Effector CD8-positive, alpha-beta T cell (primary cell): Measurements from ENCODE around the gene TFB2M.
"Not testable (repeated sequence)": the region's sequence is repeated elsewhere in the genome, so short reads cannot be mapped to it uniquely, and the experiment has no call there.

Experiments
- DNase-seq: peaks from one replicate; lab custom pipeline; 2025; lab: John Stamatoyannopoulos, UW

The TFB2M gene

DNA sequence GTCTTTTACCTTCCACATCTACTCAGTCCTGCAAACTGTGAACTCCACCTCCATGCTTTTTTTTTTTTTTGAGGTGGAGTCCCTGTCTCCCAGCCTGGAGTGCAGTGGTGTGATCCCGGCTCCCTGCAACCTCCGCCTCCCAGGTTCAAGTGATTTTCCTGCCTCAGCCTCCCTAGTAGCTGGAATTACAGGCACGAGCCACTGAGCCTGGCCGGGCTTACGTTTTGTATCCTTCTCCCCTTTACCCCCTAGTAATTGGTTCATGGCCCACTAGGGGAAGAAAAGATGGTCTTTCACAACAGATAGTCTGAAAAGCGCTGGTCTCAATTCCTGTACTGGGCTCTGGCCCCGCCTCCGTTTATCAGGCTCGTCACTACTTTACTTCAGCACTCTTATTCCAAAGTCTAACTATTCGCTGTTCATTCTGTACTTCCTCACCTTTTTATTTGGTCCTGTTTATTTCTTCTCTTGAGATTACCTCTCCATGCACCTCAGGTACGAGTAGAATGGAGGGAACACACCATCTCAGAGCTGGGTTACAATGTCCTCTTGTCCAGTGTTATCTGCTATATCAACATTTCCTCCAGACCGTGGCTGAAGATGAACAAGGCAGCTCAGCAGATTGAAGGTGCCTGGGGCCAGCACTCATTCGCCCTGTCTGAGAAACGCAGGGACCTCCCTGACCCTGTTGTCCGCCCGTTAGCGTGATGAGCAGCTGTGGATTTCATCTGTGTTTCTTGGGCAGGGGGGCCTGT, 16.4 kb upstream of the TFB2M start:
- DNase-seq, result no peak

DNA sequence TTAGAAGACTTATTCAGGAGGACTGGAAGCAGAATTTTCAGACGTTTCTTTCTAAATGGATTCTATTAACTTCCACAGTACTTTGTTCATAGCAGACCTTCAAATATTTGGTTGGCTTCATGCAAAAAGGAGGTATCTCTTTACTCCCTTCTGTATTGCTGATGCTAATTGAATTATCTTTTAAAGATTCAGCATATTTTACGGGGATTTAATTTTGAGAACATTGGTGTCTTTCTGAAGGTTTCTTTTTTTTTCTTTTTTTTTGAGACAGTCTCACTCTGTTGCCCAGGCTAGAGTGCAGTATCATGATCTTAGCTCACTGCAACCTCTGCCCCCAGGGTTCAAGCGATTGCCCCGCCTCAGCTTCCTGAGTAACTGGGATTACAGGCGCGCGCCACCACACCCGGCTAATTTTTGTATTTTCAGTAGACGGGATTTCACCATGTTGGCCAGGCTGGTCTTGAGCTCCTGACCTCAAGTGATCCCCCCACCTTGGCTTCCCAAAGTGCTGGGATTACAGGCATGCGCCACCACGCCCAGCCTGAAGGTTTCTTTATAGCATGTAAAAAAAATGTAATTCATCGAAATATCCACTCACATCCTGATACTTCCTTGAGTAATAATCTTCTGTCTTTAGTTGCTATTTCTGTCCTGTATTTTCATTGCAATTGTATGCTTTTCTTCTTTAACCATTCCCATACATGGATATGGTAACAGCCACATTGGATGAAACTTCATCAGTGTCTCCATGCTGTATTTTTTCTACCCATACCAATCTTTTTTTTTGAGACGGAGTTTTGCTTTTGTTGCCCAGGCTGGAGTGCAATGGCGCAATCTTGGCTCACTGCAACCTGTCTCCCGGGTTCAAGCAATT, 14.7 kb upstream of the TFB2M start:
- DNase-seq, result no peak

- no peak for DNase-seq
Observed at GRCh38 chr1:246579818-246580217, 13.8 kb upstream of the TFB2M start.

DNA sequence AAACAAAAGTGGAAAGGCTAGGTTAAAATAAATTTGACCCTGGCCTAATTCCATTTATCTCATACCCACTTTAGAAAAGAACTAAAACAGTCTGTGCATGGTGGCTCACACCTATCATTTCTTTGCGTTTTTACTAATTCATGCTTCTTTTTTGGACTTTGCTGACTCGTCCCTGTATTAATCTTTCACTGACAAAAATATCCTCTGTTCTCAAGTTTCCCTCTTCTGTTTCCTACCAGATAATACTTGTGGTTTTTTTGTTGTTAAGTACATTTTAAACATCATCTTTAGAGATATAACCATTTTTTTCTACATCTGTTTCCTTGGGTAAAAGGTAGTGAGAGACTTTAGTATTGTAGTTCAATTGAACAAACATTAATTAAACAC, 11.7 kb upstream of the TFB2M start:
- no peak for DNase-seq

DNA sequence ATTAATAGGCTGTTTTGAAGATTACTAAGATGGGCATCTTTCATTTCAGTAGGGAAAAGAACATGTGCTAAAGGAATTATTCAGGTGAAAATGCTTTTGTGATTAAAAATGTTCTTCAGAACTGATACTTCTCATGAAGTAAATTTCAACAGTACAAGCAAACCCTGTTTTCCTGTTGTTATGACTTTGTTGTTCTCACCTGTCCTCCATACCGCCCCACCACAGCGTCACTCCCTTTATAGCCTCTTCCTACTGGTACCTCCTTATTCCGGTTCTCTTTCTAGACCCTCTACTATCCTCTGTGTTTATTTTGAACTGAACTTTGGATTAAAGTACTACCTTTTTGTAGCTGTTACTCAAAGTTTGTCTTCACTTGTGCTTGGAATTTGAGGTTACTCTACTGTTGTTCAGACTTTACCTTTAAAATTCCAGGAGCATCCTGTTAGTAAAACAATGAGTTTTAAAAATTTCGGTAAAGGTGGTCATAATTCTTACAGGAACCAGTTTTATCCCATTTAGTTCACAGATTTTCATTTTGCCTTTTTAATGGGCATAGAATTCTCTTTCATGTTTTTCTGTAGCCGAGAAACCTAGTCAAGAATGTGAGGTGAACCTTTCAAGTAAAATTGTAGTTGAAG, 11.1 kb upstream of the TFB2M start:
- DNase-seq, result no peak

DNA sequence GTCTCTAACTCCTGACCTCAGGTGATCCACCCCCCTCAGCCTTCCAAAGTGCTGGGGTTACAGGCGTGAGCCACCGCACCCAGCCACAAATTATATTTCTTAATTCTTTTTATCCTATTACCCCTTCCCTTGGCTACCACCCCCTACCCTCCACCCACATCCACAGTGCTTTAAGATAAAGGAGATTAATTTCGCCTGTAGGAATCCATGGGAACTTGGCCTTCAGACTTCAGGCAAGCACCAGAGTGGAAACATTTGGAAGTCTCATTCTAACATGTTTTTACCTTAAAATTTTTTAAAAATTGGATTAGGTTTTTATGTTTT, 10.6 kb upstream of the TFB2M start:
- DNase-seq, result no peak

DNA sequence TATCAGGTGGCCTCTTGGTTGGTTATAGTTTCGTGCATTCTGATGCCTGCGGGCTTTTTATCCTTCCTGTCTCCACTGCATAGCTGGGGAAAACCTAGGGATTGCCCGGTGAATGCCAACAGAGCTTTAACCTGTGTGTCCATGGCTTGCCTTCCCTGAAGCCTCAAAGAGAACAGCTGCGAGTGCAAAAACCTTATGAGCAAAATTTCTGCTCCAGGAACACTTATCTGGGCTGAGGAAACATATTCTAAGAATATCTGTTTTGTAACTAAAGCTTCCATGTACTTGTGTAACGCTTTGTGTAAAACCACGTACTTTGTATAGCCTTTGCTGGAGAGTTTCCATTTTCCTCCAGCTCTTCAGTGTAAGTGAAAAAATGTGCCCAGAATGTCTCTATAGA, 7.4 kb upstream of the TFB2M start:
- DNase-seq, result no peak

DNA sequence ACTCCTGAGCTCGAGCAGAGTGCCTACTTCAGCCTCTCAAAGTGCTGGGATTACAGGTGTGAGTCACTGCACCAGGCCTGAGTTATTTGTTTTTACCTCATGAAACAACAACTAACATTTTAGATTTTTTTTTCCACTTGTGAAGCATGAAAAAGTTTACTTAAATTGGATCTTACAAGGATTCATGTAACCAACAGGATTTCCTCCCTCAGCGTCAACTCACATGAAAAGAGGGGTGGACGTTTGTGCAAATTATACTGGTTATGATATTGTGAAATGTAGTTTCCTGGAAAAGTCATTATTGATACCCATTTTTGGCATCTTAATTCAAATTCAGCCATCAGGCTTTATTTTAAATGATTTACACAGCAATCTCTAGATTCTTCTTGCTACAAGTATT, 6.7 kb upstream of the TFB2M start:
- DNase-seq, result no peak

- DNase-seq, result no peak
Observed at GRCh38 chr1:246571953-246572352, 5.9 kb upstream of the TFB2M start.

- not testable (repeated sequence) for DNase-seq
Observed at GRCh38 chr1:246571309-246571708, 5.2 kb upstream of the TFB2M start.

DNA sequence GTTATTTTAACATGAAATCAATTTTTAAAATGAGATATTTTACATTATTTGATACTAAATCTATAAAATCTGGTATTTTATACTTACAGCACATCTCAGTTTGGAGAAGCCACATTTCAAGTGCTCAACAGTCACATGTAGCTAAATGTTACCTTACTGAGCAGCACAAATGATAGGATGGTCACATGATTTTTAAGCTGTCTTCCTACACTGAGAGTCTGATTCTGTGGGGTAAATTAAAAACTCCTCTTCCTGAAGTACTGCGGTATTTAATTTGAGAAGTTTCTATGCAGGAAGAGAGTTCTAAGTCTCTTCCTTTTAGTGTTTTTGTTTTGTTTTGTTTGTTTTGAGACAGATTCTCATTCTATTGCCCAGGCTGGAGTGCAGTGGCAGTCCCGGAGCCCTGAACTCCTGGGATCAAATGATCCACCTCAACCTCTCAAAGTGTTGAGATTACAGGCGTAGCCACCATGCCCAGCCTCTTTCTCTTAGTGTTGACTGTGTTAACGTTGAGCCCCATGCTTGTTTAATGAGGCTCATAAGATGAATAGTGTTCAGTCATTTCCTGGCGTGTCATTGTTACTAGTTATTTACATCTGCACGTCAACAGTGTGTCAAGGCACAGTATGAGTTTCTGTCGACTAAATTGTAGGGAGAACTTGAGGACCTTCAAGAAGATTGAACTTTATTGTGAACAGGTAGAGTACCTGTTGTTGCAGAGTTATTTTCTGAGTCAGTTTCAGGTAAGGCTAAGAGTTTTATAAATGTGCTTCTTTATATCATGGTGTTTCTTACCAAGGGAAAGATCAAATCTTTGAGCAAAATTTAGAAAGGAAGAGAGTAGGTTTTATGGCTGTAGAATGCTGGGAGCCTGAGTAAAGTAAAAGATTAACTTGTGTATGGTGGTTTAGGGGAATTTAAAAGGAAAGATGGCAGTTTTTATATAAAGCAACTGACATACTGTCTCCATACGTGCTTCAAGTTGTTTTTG, 3.5 kb upstream of the TFB2M start:
- DNase-seq, result no peak

DNA sequence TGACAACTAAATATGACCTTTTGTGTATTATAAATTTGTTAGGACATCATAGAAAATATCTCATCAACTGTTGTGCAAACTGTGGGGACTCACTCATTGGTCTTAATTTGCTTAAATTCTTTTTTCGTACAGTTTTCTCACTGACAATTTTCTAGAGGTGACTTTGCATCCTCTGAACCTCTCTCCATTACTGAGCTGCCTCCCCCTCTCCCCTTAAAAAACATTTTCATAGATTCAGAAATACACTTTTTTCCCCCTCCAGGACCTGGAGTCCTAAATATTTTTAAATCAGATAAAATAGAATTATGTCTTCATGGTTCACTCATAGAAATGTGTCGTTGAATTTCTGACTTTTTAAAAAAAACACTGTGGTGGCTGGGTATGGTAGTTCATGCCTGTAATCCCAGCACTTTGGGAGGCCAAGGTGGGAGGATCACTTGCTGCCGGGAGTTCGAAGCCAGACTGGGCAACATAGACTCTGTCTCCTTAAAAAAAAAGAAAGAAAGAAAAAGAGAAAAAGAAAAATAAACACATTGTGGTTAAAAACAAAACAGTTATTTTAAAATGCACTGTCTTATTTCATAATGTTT, 1.7 kb upstream of the TFB2M start:
- DNase-seq, result no peak

GRCh38 chr1:246566813-246567645, 968 bp upstream of the TFB2M start:
- DNase-seq, result peak; percentile 33

DNA sequence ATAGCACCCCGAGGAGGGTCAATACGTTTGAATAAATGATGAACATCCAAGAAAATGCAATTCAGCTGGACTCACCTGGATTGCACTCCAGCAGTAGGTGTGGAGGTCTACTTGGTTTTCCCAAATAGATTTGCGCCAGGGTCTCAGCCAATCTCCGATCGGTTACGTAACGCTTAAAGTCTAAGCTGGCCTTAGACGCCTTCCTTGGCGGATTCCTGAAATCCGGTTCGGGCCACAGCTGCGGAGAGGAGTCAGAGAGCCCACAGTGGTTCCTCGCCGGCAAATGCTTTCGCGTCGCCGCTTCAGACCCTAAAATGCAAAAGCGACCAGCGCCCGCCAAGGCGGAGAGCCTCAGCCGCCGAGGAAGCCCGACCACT, 322 bp downstream of the TFB2M start:
- no peak for DNase-seq

GRCh38 chr1:246564839-246565750, 966 bp downstream of the TFB2M start:
- no peak for DNase-seq

DNA sequence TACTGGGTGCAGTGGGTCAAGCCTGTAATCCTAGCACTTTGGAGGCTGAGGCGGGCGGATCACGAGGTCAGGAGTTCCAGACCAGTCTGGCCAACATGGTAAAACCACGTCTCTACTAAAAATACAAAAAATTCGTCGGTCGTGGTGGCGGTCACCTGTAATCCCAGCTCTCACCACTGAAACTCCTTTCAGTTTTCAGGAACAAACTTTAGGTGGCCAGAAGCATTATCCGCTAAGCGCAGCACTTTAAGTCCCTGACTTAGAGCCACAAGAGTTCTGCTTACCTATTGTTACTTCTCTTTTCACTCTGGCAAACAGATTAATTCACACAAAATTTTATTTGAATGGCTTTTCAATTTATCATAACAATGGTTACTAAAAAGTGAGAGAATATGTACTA, 5.2 kb downstream of the TFB2M start:
- not testable (repeated sequence) for DNase-seq

DNA sequence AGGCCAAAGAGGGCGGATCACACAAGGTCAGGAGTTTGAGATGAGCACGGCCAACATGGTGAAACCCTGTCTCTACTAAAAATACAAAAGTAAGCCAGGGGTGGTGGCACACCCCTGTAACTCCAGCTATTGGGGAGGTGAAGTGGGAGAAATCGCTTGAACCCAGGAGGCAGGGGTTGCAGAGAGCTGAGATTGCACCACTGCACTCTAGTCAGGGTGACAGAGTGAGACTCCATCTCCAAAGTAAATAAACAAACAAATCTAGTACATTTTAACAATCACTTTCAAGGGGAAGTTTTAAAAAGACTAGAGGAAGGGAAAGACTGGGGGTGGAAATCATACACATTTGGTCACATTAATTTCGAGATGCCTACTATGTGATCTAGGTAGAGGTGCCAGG, 6.8 kb downstream of the TFB2M start:
- DNase-seq, result no peak

DNA sequence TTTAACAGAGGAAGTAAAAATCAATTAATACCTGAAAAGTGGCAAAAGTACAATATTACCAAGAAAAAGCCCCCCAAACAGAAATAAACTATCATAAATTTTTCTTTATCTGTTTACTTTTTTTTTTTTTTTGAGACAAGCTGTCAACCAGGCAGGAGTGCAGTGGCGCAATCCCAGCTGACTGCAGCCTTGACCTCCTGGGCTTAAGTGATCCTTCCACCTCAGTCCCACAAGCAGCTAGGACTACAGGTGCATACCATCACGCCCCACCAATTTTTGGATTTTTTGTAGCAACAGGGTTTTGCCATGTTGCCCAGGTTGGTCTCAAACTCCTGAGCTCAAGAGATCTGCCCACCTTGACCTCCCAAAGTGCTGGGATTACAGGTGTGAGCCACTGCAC, 8.0 kb downstream of the TFB2M start:
- no peak for DNase-seq

DNA sequence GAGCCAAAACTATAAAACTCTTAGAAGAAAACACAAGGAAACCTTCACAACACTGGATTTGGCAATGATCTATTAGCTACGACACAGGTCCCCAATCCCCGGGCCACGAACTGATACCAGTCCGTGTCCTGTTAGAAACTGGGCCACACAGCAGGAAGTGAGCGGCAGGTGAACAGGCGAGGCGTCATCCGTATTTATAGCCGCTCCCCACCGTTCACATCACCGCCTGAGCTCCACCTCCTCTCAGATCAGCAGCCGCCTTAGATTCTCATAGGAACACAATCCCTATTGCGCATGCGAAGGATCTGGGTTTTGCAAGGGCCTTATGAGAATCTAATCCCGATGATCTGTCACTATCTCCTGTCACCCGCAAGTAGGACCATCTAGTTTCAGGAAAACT, 11.9 kb downstream of the TFB2M start:
- DNase-seq, result no peak
